KBM-7 (cell line): ENCODE measurements around the gene GPANK1.

Experiments used
- DNase-seq: peaks from one replicate; pipeline ENCODE4 v3.0.0-alpha.2; 2015
- in situ Hi-C: fragments of 300-500 bp; cut with MboI; formaldehyde crosslinking; loops from 2 replicates; pipeline ENCODE4 v1.14.3; 2020; ENCODE audit warnings: low sequenced_read_pairs, low pct_unique_long_range_greater_than_20kb, mixed read lengths

Gene GPANK1

GRCh38 chr6:31665501-31666336 lies 922 bp upstream of the GPANK1 start, which contains the start of gene CSNK2B:
Gene CSNK2B, plus strand, starts transcription at chr6:31666080. Its CDS starts 752 bp downstream, at chr6:31666832.
- in situ Hi-C loops: no loop called here
- peak; percentile 99 for DNase-seq

GRCh38 chr6:31663961-31664789 lies 622 bp downstream of the GPANK1 start:
- in situ Hi-C loops: no loop called here
- DNase-seq: no peak

DNA sequence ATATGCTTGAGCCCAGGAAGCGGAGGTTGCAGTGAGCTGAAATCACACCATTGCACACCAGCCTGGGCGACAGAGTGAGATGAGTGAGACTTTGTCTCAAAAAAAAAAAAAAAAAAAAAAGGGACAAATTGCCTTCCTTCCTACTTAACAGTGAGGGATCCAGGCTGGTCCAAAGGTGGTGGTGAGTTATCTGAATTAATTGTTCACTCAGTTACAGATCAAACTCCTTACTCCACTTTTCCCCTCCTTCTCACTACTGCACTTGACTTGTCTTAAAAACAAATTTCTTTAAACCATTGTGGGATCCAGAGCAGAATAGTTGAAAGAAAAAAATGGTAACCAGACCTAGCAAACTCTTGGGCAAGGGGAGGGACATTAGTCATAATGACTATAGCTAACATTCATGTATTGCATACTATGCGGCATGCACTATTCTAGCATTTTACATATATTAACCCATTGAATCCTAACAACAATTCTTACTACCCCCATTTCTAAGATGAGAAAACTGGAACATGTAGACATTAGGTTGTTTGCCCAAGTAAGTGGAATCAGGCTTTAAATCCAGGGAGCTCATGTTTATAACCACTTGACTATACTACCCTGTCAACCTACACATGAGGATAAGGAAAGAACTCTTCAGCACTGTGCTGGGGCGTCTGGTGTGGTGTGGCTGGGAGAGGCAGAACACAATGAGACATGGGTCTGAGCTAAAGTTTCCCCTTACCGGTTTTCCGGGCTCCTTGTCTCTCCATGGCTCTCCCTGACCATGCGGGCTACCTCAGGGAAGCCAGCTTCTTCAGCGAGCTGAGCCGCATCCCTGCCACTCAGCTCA lies 1.5 kb downstream of the GPANK1 start:
- no peak for DNase-seq

DNA sequence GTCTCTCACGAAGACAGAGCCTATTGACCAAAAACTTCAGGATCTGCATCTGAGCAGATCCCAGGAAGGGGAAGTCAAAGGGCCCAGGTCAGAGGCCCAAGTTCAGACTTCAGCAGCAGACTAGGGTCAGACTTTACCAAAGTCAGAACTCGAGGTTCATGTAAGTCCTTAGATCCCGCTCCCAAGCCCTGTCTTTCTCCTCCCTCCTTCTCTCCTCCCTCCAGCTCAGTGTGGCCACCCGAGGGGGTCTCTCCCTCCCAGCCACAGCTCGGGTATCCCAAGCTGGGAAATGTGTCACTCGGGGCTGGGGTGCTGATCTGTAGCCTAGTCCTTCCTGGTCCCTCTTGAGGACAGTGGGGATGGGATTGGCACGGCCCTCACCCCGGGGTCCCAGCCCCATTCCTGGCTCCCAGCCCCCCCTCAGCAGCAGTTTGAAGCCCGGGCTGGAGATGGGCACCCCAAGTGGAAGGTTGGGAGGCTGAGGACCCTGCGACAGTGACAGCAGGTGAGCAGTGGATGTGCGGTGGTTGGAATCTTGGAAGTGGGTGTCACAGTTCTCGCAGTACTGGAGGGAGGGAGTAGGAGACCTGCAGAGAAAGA lies 2.6 kb downstream of the GPANK1 start:
- in situ Hi-C loops: no loop called here
- no peak for DNase-seq

More for the DNA sequence above, 1.5 kb downstream of the GPANK1 start:
- in situ Hi-C loops: no loop called here

DNA sequence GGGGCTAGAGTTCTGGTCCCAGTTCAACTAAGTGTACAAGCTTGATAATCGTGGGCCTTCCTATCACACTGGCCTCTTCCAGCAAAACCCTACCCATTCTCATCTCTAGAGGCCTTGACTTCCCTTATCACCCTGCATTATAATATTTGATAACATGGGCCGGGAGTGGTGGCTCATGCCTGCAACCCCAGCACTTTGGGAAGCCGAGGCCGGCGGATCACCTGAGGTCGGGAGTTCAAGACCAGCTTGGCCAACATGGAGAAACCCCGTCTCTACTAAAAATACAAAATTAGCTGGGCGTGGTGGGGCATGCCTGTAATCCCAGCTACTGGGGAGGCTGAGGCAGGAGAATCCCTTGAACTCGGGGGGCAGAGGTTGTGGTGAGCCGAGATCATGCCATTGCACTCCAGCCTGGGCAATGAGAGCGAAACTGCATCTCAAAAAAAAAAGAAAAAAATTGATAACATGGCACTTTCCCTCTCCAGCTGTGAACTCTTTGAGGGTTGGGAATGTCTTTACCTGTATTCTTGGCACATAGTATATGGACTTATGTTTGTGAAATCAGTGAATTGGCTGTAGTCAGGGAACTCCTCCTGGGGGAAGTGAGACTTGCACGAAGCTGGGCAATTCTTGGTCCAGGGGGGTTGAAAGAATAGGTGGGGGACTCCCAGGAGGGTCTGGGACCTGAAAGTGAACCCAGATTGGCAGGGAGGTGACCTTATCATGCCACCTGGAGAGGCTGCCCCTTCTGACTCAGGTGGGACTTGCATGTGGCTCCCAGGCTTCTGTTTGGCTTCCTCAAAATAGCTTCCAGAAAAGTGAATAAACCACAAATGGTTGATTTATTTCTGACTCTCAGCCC lies 3.3 kb downstream of the GPANK1 start:
- DNase-seq: no peak
- in situ Hi-C loops: no loop called here

GRCh38 chr6:31660381-31661261 lies 4.2 kb downstream of the GPANK1 start, which contains the start of gene C6orf47:
Gene C6orf47, minus strand, starts transcription at chr6:31660778. Its CDS starts 831 bp downstream, at chr6:31659947.
- DNase-seq: peak; percentile 83
- in situ Hi-C loops: no loop called here

DNA sequence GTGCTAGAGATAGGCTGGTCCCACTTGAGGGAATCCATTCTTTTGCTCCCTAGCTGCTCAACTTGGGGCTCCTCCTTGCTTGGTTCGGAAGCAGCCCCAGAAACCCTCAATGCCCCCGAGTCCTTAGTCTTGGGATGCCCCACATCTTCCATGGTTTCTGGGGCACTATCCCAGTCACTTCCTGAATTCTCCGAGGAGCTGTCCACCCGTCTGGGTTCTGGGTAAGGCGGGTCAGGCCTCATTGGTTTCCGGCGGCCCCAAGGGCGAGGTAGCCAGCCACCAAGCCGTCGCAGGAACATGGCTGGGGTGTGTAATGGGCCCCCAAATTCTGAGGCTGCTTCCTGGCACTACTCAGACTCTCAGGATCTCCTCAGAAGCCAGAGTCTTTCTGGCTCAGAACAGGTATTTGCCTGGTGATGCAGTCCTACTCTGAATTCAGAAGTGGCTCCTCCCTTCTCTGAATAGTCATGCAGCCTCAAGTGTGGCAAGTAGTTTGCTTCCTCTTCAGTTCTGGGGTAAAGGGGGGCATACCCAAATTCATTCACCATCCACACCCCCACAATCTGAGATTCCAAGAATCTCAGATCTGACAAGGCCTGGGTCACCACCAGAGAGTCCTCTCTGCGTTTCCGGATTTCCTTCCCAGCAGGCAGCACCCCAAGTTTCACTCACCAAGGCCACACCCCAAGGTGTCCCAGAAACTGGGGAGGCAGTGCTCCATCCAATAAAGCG lies 5.0 kb downstream of the GPANK1 start:
- DNase-seq: peak; percentile 36
- in situ Hi-C loops: no loop called here

GRCh38 chr6:31658983-31659648 lies 5.7 kb downstream of the GPANK1 start:
- in situ Hi-C loops: no loop called here
- no peak for DNase-seq

DNA sequence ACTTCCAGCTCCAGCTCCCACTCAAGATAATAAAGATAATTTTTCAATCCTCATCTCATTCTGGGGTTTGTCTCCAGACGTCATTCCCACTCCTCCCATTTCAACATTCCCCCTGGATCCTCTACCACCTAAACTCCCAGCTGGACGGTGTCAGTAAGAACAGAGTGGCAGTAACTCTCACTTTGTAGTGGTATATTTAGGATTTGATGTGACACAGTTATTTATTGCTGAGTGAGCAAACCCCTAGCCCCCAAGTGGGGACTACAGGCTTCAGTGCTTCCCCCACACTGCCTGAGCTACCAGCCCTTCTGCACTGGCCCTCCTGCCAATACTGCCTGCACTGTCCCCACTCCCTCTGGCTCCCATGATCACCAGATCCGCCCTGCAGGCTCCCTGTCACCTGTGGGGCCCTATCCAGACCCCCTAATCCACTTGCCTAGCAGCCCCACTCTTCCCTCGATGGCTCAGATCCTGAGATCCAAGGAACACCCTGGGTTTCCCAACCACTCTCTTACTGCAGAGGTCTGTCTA lies 6.6 kb downstream of the GPANK1 start:
- in situ Hi-C loops: no loop called here
- DNase-seq: no peak

DNA sequence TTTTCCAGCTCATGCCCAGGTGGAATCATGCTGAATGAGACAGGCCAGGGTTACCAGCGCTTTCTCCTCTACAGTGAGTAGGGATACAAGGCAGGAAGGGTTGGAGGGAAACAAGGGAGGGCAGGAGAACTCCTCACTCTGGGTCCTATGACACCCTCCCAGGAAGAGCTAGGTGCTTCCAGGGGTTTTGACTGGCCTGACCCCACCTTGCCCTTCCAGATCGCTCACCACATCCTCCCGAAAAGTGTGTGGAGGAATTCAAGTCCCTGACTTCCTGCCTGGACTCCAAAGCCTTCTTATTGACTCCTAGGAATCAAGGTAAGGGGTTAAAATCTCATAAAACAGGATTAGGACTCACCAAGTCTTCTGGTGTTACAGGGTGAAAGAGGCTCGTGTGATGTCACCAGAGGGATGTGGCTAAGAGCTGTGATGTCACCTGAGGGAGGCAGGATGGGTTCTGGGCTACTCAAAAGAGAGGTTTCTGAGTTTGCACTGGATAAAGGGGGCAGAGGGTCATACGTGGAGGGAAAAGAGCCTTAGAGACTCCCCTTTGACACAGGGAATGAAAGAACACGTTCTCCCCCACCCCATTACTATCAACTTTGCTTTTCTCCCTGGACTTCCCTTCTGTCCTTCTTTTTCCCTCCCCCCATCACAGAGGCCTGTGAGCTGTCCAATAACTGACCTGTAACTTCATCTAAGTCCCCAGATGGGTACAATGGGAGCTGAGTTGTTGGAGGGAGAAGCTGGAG lies 7.2 kb downstream of the GPANK1 start:
- DNase-seq: no peak
- in situ Hi-C loops: no loop called here

DNA sequence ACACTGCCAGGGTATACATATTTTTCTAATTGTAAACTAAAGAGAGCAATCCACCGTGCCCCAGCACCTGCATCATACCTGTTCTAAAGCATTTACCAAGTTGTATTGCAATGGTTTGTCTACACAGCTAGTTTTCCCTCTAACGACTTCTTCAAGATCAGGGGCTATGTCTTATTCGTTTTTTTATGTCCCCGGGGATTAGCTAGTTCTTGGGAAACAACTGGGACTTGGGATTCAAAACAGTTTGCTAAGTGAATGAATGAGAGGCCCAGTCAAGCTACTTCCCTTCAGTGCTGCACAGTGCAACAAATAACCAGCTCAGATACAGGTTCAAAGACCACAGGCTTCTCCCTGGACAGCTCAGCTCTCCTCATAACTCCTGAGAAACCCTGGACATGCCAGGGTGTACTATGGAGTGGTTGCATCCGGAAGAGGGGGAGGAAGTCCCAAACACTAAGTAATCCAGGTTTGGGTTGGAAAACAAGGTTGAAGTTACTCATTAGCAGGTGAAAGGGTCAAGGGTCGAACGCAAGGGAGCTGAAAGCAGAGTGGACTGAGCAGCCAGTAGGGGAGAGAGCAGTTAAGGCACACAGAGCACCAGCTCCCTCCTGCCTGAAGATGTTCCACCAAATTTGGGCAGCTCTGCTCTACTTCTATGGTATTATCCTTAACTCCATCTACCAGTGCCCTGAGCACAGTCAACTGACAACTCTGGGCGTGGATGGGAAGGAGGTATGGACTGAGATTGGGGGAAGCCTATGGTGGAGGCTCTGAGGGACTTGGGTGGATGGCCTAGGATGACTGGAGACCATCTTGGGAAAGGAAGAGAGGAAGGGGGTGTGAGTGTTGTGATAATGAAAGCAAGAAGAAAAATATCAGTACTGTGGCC lies 9.2 kb downstream of the GPANK1 start, which contains the start of gene APOM:
Gene APOM, plus strand, starts transcription at position 546 of the 889 bp plus-strand sequence. Its CDS starts 73 bp downstream, at position 619.
- in situ Hi-C loops: no loop called here
- no peak for DNase-seq

DNA sequence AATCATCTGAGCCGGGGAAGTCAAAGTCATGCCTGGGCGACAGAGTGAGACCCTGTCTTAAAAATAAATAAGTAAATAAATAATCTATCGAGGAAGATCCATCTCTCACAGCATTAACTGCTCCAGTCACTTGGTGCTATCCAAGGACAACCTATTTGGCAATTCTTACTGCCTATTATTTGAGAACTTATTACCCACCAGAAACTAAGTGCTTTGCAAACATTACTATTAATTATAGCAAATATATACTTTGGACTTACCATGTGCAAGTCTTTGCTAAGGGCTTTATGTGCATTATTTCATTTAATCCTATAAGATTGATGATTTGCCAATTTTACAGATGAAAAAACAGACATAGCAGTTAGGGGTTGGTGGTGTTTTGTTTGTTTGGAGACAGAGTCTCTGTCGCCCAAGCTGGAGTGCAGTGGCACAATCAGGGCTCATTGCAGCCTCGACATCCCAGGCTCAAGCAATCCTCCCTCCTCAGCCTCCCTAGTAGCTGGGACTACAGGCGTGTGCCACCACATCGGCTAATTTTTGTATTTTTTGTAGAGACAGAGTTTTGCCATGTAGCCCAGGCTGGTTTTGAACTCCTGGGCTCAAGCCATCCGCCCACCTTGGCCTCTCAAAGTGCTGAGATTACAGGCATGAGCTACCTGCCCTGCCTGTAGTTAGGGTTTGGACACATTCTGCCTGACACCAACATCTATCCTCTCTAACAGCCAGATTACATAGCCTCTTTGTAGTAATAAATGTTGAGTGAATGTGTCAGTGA lies 10.0 kb downstream of the GPANK1 start:
- no peak for DNase-seq
- in situ Hi-C loops: no loop called here
